GM23338 (cell line): ENCODE data around the gene SLC66A1. TPM values are rescaled to one million over a fixed set of nuclear protein-coding genes. Genes with fewer than 3 reads are reported as not detected.
A peak's percentile ranks its signal among the peaks of the same experiment; 100 is the strongest.

ENCODE experiments used
- ATAC-seq: fragments of 200-7000 bp; cut with Tn5 transposase; 3 replicates; pipeline ENCODE4 v1.9.1; 2020
- DNase-seq: peaks from one replicate; pipeline ENCODE4 v3.0.0-alpha.2; 2015; ENCODE audit warnings: low spot score
- H2AFZ ChIP-seq: fragments of 200-600 bp; sonication (generic); 2 replicates; pipeline ENCODE4 v1.8.0; 2016; ENCODE audit warnings: antibody characterized with exemption, mild to moderate bottlenecking, moderate library complexity
- H3F3A ChIP-seq: fragments of 200-600 bp; sonication (generic); replicated peaks from 2 replicates; pipeline ENCODE4 v1.8.0; 2017; ENCODE audit warnings: antibody characterized with exemption, mixed run types, low read depth
- H3K27ac ChIP-seq: fragments of 200-600 bp; sonication (generic); 2 replicates; pipeline ENCODE4 v1.6.1; 2016; ENCODE audit warnings: low read depth
- H3K27me3 ChIP-seq: fragments of 200-600 bp; sonication (generic); 2 replicates; pipeline ENCODE4 v1.8.0; 2016; ENCODE audit warnings: mild to moderate bottlenecking, mixed run types, moderate library complexity; ENCODE audit not compliant: insufficient read depth
- H3K36me3 ChIP-seq: fragments of 200-600 bp; sonication (generic); 2 replicates; pipeline ENCODE4 v1.8.0; 2016; ENCODE audit warnings: mild to moderate bottlenecking; ENCODE audit not compliant: insufficient read depth
- H3K4me1 ChIP-seq: fragments of 200-600 bp; sonication (generic); 2 replicates; pipeline ENCODE4 v1.8.0; 2016; ENCODE audit warnings: mild to moderate bottlenecking, moderate library complexity; ENCODE audit not compliant: insufficient read depth
- H3K4me2 ChIP-seq: fragments of 200-600 bp; sonication (generic); 2 replicates; pipeline ENCODE4 v1.7.1; 2017; ENCODE audit warnings: mixed run types
- H3K4me3 ChIP-seq: fragments of 200-600 bp; sonication (generic); 2 replicates; pipeline ENCODE4 v1.6.1; 2016; ENCODE audit warnings: mixed run types
- H3K79me2 ChIP-seq: fragments of 200-600 bp; sonication (generic); replicated peaks from 2 replicates; pipeline ENCODE4 v1.8.0; 2017; ENCODE audit warnings: mild to moderate bottlenecking; ENCODE audit not compliant: insufficient read depth
- H3K9me2 ChIP-seq: fragments of 200-600 bp; sonication (generic); 2 replicates; pipeline ENCODE4 v1.8.0; 2017; ENCODE audit not compliant: insufficient read depth
- H4K20me1 ChIP-seq: fragments of 200-600 bp; sonication (generic); replicated peaks from 2 replicates; pipeline ENCODE4 v1.8.0; 2017; ENCODE audit warnings: mild to moderate bottlenecking; ENCODE audit not compliant: insufficient read depth
- H3K27ac Mint-ChIP-seq: 2 replicates; pipeline ENCODE4 v1.8.0; 2020; ENCODE audit warnings: inconsistent platforms, mild to moderate bottlenecking, moderate library complexity, mixed read lengths
- H3K27me3 Mint-ChIP-seq: 3 replicates; pipeline ENCODE4 v1.8.0; 2022; ENCODE audit warnings: low read depth, mild to moderate bottlenecking, moderate library complexity, mixed read lengths, inconsistent platforms; ENCODE audit not compliant: insufficient read depth, poor library complexity
- H3K36me3 Mint-ChIP-seq: 3 replicates; pipeline ENCODE4 v1.8.0; 2021; ENCODE audit warnings: low read depth, mild to moderate bottlenecking, inconsistent platforms, moderate library complexity, mixed read lengths
- H3K4me1 Mint-ChIP-seq: 3 replicates; pipeline ENCODE4 v1.8.0; 2020; ENCODE audit warnings: mild to moderate bottlenecking, inconsistent platforms, mixed read lengths
- H3K4me3 Mint-ChIP-seq: 3 replicates; pipeline ENCODE4 v1.8.0; 2021; ENCODE audit warnings: moderate library complexity, mild to moderate bottlenecking, inconsistent platforms, mixed read lengths
- H3K9me3 Mint-ChIP-seq: 3 replicates; pipeline ENCODE4 v1.8.0; 2020; ENCODE audit warnings: moderate library complexity, mild to moderate bottlenecking, inconsistent platforms, mixed read lengths
- CTCF ChIP-seq, 2 experiments: fragments of 200-600 bp in 1 of 2; sonication (generic) in 1 of 2; conservative IDR thresholded peaks; 2 replicates each; pipeline versions ENCODE4 v1.5.1 to v1.6.1; 2016 to 2017; ENCODE audit warnings: antibody characterized with exemption in 2 of 2, low read depth in 2 of 2, mild to moderate bottlenecking in 2 of 2, moderate library complexity in 1 of 2
- EZH2 ChIP-seq: fragments of 200-600 bp; sonication (generic); IDR thresholded peaks from one replicate; pipeline ENCODE4 v1.8.0; 2017; ENCODE audit warnings: antibody characterized with exemption, mild to moderate bottlenecking, low read depth; ENCODE audit not compliant: unreplicated experiment
- NANOG ChIP-seq: IDR thresholded peaks from 2 replicates; pipeline ENCODE4 v1.6.1; 2016; ENCODE audit warnings: antibody characterized with exemption, borderline replicate concordance
- POLR2AphosphoS5 ChIP-seq: IDR thresholded peaks from 2 replicates; pipeline ENCODE4 v1.6.1; 2016; ENCODE audit warnings: antibody characterized with exemption, low read depth
- STAT1 ChIP-seq: IDR thresholded peaks from one replicate; pipeline ENCODE4 v1.6.1; 2016; ENCODE audit warnings: antibody characterized with exemption; ENCODE audit not compliant: unreplicated experiment
- ZNF462 ChIP-seq: fragments of 250-450 bp; sonication (Bioruptor Pico); IDR thresholded peaks from 2 replicates; pipeline ENCODE4 v1.5.0; 2020; ENCODE audit warnings: mild to moderate bottlenecking, moderate library complexity
- polyA plus RNA-seq: library from polyadenylated mRNA; unstranded; fragments of >200 nt; fragmentation: Nextera tagmentation; extraction: Ambion mirVana; gene quantifications from 2 replicates; pipeline ENCODE4 v1.2.1, GENCODE V29; 2016
- total RNA-seq: library from RNA; depleted of rRNA; stranded (reverse); fragments of >200 nt; shearing (Covaris generic); gene quantifications from 2 replicates; pipeline ENCODE4 v1.2.3, GENCODE V29; 2014

Gene SLC66A1
- total and polyA plus RNA-seq, 2 experiments from 2014 or later = 6.9 to 19.7 TPM

- H3K9me3 Mint-ChIP-seq = no peaks in the 10 kb centered on the region
Observed at GRCh38 chr1:19317126-19317910, 5.2 kb downstream of the SLC66A1 start.

GRCh38 chr1:19319196-19319595 is 7.1 kb downstream of the SLC66A1 start:
- Histone ChIP-seq H3K27ac (no peak overlapping the region), H4K20me1 (no peaks in the 10 kb centered on the region), H3K4me1 (no peaks in the 10 kb centered on the region), H3K27me3 (no peaks in the 10 kb centered on the region), H3K36me3 (no peaks in the 10 kb centered on the region; the same call in 1 of the 2 replicates), H3F3A (no peaks in the 10 kb centered on the region), H2AFZ (no peak overlapping the region), H3K79me2 (no peaks in the 10 kb centered on the region), H3K4me3 (no peak overlapping the region), H3K9me2 (no peaks in the 10 kb centered on the region), H3K4me2 (no peak overlapping the region)
- DNase-seq (no peak), ATAC-seq (no peak)
- peaks cover 3% of the 10 kb centered on the region for H3K27me3 Mint-ChIP-seq
- peaks cover 22% of the 10 kb centered on the region for H3K36me3 Mint-ChIP-seq
- no peak overlapping the region for H3K27ac Mint-ChIP-seq
- peaks cover 9% of the 10 kb centered on the region; the same call in 2 of the 3 replicates for H3K4me1 Mint-ChIP-seq
- H3K9me3 Mint-ChIP-seq = no peaks in the 10 kb centered on the region
- no peak overlapping the region for H3K4me3 Mint-ChIP-seq
- TF ChIP-seq CTCF (conservative IDR thresholded peaks at IDR 0.05; ENCODE audit: low read depth in 2 of 2) (no peak), ZNF462 (CRISPR knock-in tag) (no peak), EZH2 (no peak), STAT1 (no peak), POLR2AphosphoS5 (no peak)

More at GRCh38 chr1:19317126-19317910, 5.2 kb downstream of the SLC66A1 start:
- Histone ChIP-seq H3K36me3 (no peaks in the 10 kb centered on the region; the same call in 1 of the 2 replicates), H2AFZ (no peak overlapping the region), H3K79me2 (no peaks in the 10 kb centered on the region), H3K27ac (no peak overlapping the region), H3K9me2 (no peaks in the 10 kb centered on the region), H3K4me1 (no peaks in the 10 kb centered on the region), H4K20me1 (no peaks in the 10 kb centered on the region), H3K27me3 (no peaks in the 10 kb centered on the region), H3K4me2 (no peak overlapping the region), H3K4me3 (no peak overlapping the region), H3F3A (no peaks in the 10 kb centered on the region)
- TF ChIP-seq NANOG (no peak), CTCF (conservative IDR thresholded peaks at IDR 0.05; ENCODE audit: low read depth in 2 of 2) (peak; percentile 43 to 66)
- peaks cover 19% of the 10 kb centered on the region for H3K36me3 Mint-ChIP-seq
- peak overlapping the region; percentile 52; the same call in 1 of the 2 replicates for H3K27ac Mint-ChIP-seq
- peaks cover 16% of the 10 kb centered on the region for H3K4me1 Mint-ChIP-seq
- DNase-seq (peak; percentile 86), ATAC-seq (peak; percentile 88)
- H3K27me3 Mint-ChIP-seq = peaks cover 5% of the 10 kb centered on the region
- H3K4me3 Mint-ChIP-seq = no peak overlapping the region
